Progenitor cell of endocrine pancreas (in vitro differentiated cells): ENCODE measurements around the gene RAP1GAP. TPM values are rescaled to one million over a fixed set of nuclear protein-coding genes. Genes with fewer than 3 reads are reported as not detected.

Experiments
- DNase-seq: peaks from one replicate; pipeline ENCODE4 v3.0.0; 2021; ENCODE audit warnings: low spot score; ENCODE audit not compliant: unreplicated experiment
- H3K27ac Mint-ChIP-seq: 2 replicates; pipeline ENCODE4 v1.8.0; 2021; ENCODE audit warnings: mild to moderate bottlenecking, moderate library complexity, mixed read lengths
- H3K27me3 Mint-ChIP-seq: 2 replicates; pipeline ENCODE4 v1.8.0; 2021; ENCODE audit warnings: mixed read lengths
- H3K36me3 Mint-ChIP-seq: 2 replicates; pipeline ENCODE4 v1.8.0; 2022; ENCODE audit warnings: mixed read lengths; ENCODE audit not compliant: insufficient read depth
- H3K4me1 Mint-ChIP-seq: 2 replicates; pipeline ENCODE4 v1.8.0; 2021; ENCODE audit warnings: low read depth, mixed read lengths
- H3K4me3 Mint-ChIP-seq: 2 replicates; pipeline ENCODE4 v1.8.0; 2021; ENCODE audit warnings: low read depth, mild to moderate bottlenecking, moderate library complexity, mixed read lengths
- H3K9me3 Mint-ChIP-seq: 2 replicates; pipeline ENCODE4 v1.8.0; 2021; ENCODE audit warnings: low read depth, mixed read lengths
- total RNA-seq: library from RNA; stranded (reverse); gene quantifications from 2 replicates; pipeline ENCODE4 v1.2.1, GENCODE V29; 2021
- TF ChIP-seq, protein P1 (sequence below): fragments of 200-600 bp; sonication (generic); IDR thresholded peaks from one replicate; pipeline ENCODE4 v1.5.0; 2021; ENCODE audit warnings: antibody characterized with exemption, mild to moderate bottlenecking; ENCODE audit not compliant: unreplicated experiment

The RAP1GAP gene
- total RNA-seq, 1 donor from 2014 or later: 15.3 TPM

DNA sequence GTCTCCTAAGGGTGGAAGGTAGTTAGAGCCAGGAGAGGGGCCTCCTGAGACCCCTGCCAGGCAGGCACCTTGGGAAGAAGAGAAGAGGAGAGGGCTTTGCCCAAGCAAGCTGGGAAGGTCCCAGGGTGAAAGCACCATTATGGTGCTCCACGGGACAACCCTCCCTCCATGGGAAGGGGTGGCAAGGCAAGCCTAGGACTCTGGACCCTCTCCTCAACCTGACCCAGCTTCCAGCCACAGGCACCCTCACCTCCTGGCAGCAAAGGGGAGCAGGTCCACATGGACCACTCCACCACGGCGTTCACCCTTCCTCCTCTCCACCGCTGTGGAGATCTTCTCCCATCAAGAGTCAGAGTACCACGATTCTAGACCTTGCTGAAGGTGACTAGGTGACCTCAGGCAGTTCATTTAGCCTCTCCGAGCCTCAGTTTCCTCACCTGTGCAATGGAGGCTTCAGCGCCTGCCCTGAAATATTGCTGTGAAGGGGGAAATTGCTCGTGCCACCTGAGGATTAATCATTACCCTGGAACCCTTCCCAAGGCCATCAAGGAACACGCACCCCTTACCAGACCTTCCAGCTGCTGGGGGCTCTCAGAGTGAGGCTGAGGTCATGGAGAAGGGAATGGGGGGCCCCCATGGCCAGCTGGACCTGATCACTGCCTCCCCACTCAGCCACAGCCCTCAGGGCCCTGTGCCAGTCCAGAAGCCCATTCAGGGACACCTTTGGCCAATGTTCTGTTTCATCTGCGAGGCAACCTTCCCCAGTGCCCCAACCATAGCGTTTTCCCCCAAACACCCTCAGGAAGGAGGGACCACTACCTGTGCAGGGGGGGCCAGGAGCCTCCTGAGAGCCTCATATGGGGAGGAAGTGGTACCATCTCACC lies 1.6 kb downstream of the RAP1GAP start:
- no peak for DNase-seq
- peaks cover 33% of the 10 kb centered on the region for H3K27me3 Mint-ChIP-seq
- peaks cover 20% of the 10 kb centered on the region for H3K4me1 Mint-ChIP-seq
- H3K9me3 Mint-ChIP-seq: no peaks in the 10 kb centered on the region
- no peak overlapping the region for H3K27ac Mint-ChIP-seq
- H3K36me3 Mint-ChIP-seq: no peaks in the 10 kb centered on the region
- TF ChIP-seq, protein P1, sequence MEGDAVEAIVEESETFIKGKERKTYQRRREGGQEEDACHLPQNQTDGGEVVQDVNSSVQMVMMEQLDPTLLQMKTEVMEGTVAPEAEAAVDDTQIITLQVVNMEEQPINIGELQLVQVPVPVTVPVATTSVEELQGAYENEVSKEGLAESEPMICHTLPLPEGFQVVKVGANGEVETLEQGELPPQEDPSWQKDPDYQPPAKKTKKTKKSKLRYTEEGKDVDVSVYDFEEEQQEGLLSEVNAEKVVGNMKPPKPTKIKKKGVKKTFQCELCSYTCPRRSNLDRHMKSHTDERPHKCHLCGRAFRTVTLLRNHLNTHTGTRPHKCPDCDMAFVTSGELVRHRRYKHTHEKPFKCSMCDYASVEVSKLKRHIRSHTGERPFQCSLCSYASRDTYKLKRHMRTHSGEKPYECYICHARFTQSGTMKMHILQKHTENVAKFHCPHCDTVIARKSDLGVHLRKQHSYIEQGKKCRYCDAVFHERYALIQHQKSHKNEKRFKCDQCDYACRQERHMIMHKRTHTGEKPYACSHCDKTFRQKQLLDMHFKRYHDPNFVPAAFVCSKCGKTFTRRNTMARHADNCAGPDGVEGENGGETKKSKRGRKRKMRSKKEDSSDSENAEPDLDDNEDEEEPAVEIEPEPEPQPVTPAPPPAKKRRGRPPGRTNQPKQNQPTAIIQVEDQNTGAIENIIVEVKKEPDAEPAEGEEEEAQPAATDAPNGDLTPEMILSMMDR: no peak
- H3K4me3 Mint-ChIP-seq: peak overlapping the region; percentile 51

DNA sequence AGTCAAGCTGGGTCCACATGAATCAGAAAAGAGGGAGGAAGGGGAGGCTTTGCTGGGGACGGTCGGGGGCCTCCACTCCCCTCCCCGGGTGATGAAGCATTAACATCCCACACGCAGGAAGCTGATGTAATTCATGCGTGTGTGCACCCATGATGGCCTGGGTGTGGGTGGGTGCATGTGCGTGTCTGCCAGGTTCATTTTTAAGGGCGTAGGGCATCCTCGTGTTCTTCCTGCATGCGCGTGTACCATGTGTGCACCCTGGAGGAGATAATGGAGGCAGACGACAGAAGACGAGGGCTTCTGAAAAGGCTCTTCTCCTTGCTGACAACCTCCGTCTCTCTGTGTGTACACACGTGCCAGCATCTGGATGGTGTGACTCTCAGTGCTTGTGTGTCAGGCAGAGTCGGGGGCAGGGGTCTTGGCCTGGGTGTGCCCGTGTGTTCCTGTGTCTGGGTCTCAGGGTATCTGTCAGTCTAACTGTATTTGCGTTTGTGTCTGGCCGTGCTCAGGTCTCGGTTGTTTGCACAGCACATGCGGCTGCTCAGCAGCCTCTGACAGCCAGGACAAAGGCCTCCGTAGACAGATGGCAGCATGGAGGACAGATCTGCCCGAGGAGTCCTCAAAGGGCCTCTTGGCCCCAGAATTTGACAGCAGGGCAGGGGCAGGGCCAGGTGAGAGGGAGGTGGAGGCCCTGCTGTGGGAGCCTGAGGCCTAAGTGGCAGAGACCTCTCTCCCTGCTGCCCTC lies 2.4 kb downstream of the RAP1GAP start:
- DNase-seq: no peak
- Mint-ChIP-seq H3K4me1 (peaks cover 20% of the 10 kb centered on the region), H3K36me3 (no peaks in the 10 kb centered on the region), H3K4me3 (peak overlapping the region; percentile 51), H3K27me3 (peaks cover 32% of the 10 kb centered on the region), H3K27ac (peak overlapping the region; percentile 43), H3K9me3 (no peaks in the 10 kb centered on the region)
- TF ChIP-seq, protein P1: no peak

DNA sequence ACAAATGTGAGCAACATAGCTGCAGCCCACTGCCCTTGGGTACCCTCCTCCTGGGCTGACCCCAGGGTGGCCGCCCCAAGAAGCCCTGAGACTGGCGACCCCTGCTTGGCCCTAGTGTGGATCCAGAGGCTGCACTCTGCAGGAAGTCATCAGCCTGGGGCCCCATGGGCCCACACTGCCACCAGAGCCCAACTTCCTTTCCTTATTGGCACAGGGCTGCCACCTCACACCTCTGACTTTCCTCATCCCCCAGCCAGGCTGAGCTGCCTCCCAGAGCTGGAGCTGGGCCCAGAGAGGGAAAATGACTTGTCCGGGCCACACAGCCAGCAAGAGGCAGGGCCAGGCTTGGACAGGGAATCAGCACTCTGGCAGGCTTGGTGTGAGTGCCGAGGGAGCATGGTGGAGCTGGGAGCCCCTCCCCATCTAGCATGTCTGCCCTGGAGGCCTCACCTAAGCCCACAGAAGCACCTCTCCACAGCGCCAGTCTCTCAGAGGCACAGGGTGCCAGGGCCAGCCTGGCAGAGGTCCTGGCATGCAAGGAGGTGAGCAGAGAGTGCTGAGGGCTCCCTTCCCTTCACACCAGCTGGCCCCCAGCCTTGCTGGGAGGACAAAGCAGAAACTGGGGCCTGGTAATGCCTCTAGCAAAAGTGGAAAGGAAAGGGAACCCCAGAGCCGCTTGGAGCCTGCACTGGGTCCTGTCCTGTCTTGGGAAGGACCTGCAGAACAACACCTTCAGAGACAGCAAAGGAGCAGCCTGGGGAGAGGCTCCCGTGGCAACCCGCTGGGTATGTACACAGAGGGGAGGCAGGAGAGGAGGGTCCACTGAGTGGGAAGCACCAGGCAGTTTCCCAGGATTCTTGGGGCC lies 3.2 kb downstream of the RAP1GAP start:
- no peaks in the 10 kb centered on the region for H3K36me3 Mint-ChIP-seq

DNA sequence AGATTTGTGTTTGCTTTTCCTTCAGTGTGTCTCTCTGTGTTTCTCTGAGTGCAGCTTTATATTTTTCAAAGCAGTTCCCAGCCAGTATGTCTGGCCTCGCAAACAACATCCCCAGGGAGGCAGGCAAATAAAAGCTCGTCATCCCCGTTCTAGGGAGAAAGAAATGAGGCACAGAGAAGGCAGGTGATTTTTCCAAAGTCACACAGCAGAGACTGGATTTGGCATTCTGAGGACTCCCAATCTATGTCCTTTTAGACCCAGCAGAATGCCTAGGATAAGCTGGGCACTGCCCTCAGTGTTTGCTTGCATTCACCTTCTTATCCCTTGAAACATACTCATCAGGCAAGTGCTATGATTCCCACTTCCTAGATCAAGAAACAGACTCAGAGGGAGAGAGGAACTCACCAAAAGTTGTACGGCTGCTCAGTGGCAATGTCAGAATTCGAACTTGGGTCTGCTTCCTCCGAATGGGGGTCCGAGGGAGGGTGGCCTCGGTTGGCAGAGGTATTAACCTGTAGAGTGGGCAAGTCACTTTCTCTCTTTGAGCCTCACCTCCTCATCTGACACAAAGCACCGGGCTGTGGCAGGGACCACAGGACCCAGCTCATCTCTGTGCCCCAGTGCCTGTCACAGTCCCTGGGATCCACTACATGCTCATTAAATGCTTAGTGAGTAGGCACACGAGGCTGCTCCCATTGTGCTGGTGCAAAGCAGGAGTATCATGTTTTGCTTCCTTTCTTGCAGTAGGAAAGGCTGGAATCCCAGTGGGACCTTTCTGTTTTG lies 4.2 kb downstream of the RAP1GAP start:
- Mint-ChIP-seq H3K27me3 (peaks cover 36% of the 10 kb centered on the region), H3K4me1 (peaks cover 20% of the 10 kb centered on the region), H3K27ac (no peak overlapping the region), H3K9me3 (no peaks in the 10 kb centered on the region), H3K4me3 (no peak overlapping the region), H3K36me3 (no peaks in the 10 kb centered on the region)
- TF ChIP-seq, protein P1: no peak
- DNase-seq: no peak

More for the DNA sequence above, 3.2 kb downstream of the RAP1GAP start:
- no peaks in the 10 kb centered on the region for H3K9me3 Mint-ChIP-seq
- peaks cover 33% of the 10 kb centered on the region for H3K27me3 Mint-ChIP-seq
- H3K27ac Mint-ChIP-seq: no peak overlapping the region
- H3K4me3 Mint-ChIP-seq: no peak overlapping the region
- peaks cover 20% of the 10 kb centered on the region for H3K4me1 Mint-ChIP-seq
- TF ChIP-seq, protein P1: no peak
- no peak for DNase-seq
